Loucy (cell line): ENCODE measurements around the gene LY6G6C.

Experiments
- CTCF ChIP-seq: fragments of 200-600 bp; sonication (generic); conservative IDR thresholded peaks from 2 replicates; pipeline ENCODE4 v1.5.1; 2014; ENCODE audit warnings: mild to moderate bottlenecking, antibody characterized with exemption, low read length
- EZH2phosphoT487 ChIP-seq: fragments of 200-600 bp; IDR thresholded peaks from 2 replicates; pipeline ENCODE4 v1.6.1; 2018; ENCODE audit warnings: antibody characterized with exemption, mild to moderate bottlenecking, moderate library complexity, borderline replicate concordance

DNA sequence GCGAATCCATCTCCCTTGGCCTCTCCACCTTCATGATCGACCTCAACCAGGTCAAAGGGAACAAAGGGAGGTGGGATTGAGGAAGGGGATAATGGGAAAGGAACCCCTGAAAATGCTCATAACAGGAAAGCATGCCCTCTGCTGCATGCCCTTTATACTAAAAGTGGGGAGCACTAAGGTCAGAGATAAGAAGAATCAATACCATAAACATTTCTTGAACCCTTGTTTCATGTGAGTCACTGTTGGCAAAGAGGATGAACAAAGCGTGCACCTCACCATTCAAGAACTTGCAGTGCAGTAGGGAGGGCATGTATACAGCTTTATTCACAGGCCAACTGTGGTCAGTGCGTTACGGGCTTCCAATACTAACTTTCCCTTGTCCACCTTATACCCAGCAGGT, 39.2 kb upstream of the LY6G6C start:
- TF ChIP-seq EZH2phosphoT487 = no peak
- no peak for TF ChIP-seq CTCF
